ENCODE data around the gene VSTM2L.

VSTM2L gene

GRCh38 chr20:37872161-37872560 is 30.8 kb upstream of the VSTM2L start:
- TF ChIP-seq PPARA (CRISPR knock-in tag; IDR thresholded peaks at IDR 0.05; ENCODE audit: borderline replicate concordance) (no peak), CSDC2 (CRISPR knock-in tag; IDR thresholded peaks at IDR 0.05) (no peak), ESRRG (CRISPR knock-in tag; IDR thresholded peaks at IDR 0.05) (no peak), ISL1 (CRISPR knock-in tag; IDR thresholded peaks at IDR 0.05) (no peak), ZNF565 (CRISPR knock-in tag; conservative IDR thresholded peaks at IDR 0.05; ENCODE audit: low read depth) (no peak), ZC3H10 (CRISPR knock-in tag; IDR thresholded peaks at IDR 0.05) (no peak), TSHZ2 (CRISPR knock-in tag; IDR thresholded peaks at IDR 0.05) (no peak), GLIS3 (CRISPR knock-in tag; IDR thresholded peaks at IDR 0.05) (no peak), ZFP30 (CRISPR knock-in tag; IDR thresholded peaks at IDR 0.05) (no peak), PATZ1 (CRISPR knock-in tag; IDR thresholded peaks at IDR 0.05; ENCODE audit: borderline replicate concordance) (no peak), TCF4 (CRISPR knock-in tag; IDR thresholded peaks at IDR 0.05; ENCODE audit: borderline replicate concordance) (no peak), ZNF70 (CRISPR knock-in tag; IDR thresholded peaks at IDR 0.05) (no peak), RARB (CRISPR knock-in tag; IDR thresholded peaks at IDR 0.05) (no peak), ZNF8 (CRISPR knock-in tag; IDR thresholded peaks at IDR 0.05) (no peak), ZFP3 (CRISPR knock-in tag; IDR thresholded peaks at IDR 0.05) (no peak), ARNTL (CRISPR knock-in tag; IDR thresholded peaks at IDR 0.05; ENCODE audit: borderline replicate concordance, low read depth) (no peak), TOX (CRISPR knock-in tag; IDR thresholded peaks at IDR 0.05; ENCODE audit: borderline replicate concordance) (no peak), BACH2 (CRISPR knock-in tag; IDR thresholded peaks at IDR 0.05; ENCODE audit: borderline replicate concordance) (no peak), POU6F1 (CRISPR knock-in tag; IDR thresholded peaks at IDR 0.05; ENCODE audit: borderline replicate concordance, low read depth) (no peak), CSRNP3 (CRISPR knock-in tag; IDR thresholded peaks at IDR 0.05) (no peak)
- ATAC-seq: no peak

- TF ChIP-seq TOX (CRISPR knock-in tag; IDR thresholded peaks at IDR 0.05; ENCODE audit: borderline replicate concordance): no peak
- no peak for TF ChIP-seq ZFP30 (CRISPR knock-in tag; IDR thresholded peaks at IDR 0.05)
- no peak for TF ChIP-seq ZC3H10 (CRISPR knock-in tag; IDR thresholded peaks at IDR 0.05)
- no peak for TF ChIP-seq CSDC2 (CRISPR knock-in tag; IDR thresholded peaks at IDR 0.05)
- TF ChIP-seq ARNTL (CRISPR knock-in tag; IDR thresholded peaks at IDR 0.05; ENCODE audit: borderline replicate concordance, low read depth): no peak
- no peak for TF ChIP-seq SNAI2 (CRISPR knock-in tag; IDR thresholded peaks at IDR 0.05)
- TF ChIP-seq RARB (CRISPR knock-in tag; IDR thresholded peaks at IDR 0.05): no peak
- no peak for TF ChIP-seq TSHZ2 (CRISPR knock-in tag; IDR thresholded peaks at IDR 0.05)
- TF ChIP-seq ZNF70 (CRISPR knock-in tag; IDR thresholded peaks at IDR 0.05): no peak
- no peak for TF ChIP-seq ZFP3 (CRISPR knock-in tag; IDR thresholded peaks at IDR 0.05)
- no peak for TF ChIP-seq PPARA (CRISPR knock-in tag; IDR thresholded peaks at IDR 0.05; ENCODE audit: borderline replicate concordance)
- no peak for TF ChIP-seq GLIS3 (CRISPR knock-in tag; IDR thresholded peaks at IDR 0.05)
- TF ChIP-seq ZNF565 (CRISPR knock-in tag; conservative IDR thresholded peaks at IDR 0.05; ENCODE audit: low read depth): no peak
- TF ChIP-seq BACH2 (CRISPR knock-in tag; IDR thresholded peaks at IDR 0.05; ENCODE audit: borderline replicate concordance): no peak
- no peak for TF ChIP-seq ZNF8 (CRISPR knock-in tag; IDR thresholded peaks at IDR 0.05)
- no peak for TF ChIP-seq CREB5 (CRISPR knock-in tag; IDR thresholded peaks at IDR 0.05; ENCODE audit: low read depth)
- no peak for ATAC-seq
Measured at GRCh38 chr20:37873884-37874283, 29.0 kb upstream of the VSTM2L start.
